ENCODE results near the gene CBFA2T3. TPM values are rescaled to one million over a fixed set of nuclear protein-coding genes. Genes with fewer than 3 reads are reported as not detected.

The CBFA2T3 gene
- total and polyA plus RNA-seq, 2 of the 8 experiments (the other 6 are each of a cell fraction or from before 2014, with no cell fraction given), result 0.51 to 1.3 TPM

DNA sequence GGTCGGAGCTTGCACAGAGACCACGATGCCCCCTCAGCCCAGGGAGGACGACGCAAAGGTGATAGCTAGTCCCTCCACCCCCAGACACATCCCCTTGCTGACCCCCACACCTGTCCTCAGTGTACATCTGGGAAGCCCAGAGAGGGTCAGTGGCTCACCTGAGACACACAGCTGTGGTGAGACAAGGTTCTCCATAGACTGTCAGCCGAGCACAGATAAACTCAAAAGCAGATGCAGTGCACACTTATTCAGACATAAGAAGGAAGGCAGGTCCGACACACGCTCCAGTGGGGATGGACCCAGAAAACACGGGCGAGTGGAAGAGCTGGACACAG, 19.6 kb downstream of the CBFA2T3 start:
- peaks cover 0 to 2% of the 10 kb centered on the region in 2 experiments for H4K20me1 ChIP-seq (replicated peaks in 1 of 2; ENCODE audit: control insufficient read depth in 1 of 2, insufficient read depth in 2 of 2, low read length in 2 of 2)
- H3K18ac ChIP-seq (ENCODE audit: extremely low read depth, low read length), result no peak overlapping the region
- H2BK5ac ChIP-seq (ENCODE audit: low read depth, low read length), result no peak overlapping the region
- no peaks in the 10 kb centered on the region for H3K79me2 ChIP-seq (ENCODE audit: control insufficient read depth in 1 of 2, insufficient read depth in 2 of 2, low read length in 2 of 2)
- H3K23me2 ChIP-seq (ENCODE audit: low read depth, low read length), result no peaks in the 10 kb centered on the region
- no peak overlapping the region for H3K9ac ChIP-seq (replicated peaks in 1 of 4; ENCODE audit: extremely low read depth in 1 of 4, low read depth in 3 of 4, low read length in 3 of 4)
- no peak overlapping the region for H4K8ac ChIP-seq (ENCODE audit: extremely low read depth, insufficient read depth, low read length)
- H3K27ac ChIP-seq (ENCODE audit: low read depth, low read length), result no peak overlapping the region
- no peak overlapping the region for H3K14ac ChIP-seq (ENCODE audit: insufficient read length)
- H3K4ac ChIP-seq (replicated peaks; ENCODE audit: insufficient read length, low read depth, low read length), result no peak overlapping the region
- CTCF ChIA-PET (ENCODE audit: partially characterized antibody), result interaction anchor here (1.6 kb wide), 1 partner anchor 8 kb away, joined by 5 read pairs; no protein-coding TSS in a partner anchor
- no peak overlapping the region for H4K5ac ChIP-seq (ENCODE audit: insufficient read length, low read depth, low read length)
- H2BK15ac ChIP-seq (ENCODE audit: low read length), result no peak overlapping the region
- POLR2A ChIA-PET (ENCODE audit: partially characterized antibody), result interaction anchor here (0.6 kb wide), 1 partner anchor 503 kb away, joined by 3 read pairs; no protein-coding TSS in a partner anchor
- DNase-seq (ENCODE audit: low read depth in 1 of 2, low spot score in 2 of 2) (no peak), FAIRE-seq (no peak)
- no peak overlapping the region for H3K56ac ChIP-seq (replicated peaks; ENCODE audit: insufficient read length, low read depth, low read length)
- no peak overlapping the region for H3K4me3 ChIP-seq (ENCODE audit: extremely low read depth in 1 of 4, insufficient read depth in 2 of 4, low read depth in 3 of 4, low read length in 4 of 4)
- H2BK120ac ChIP-seq (replicated peaks; ENCODE audit: low read depth, low read length), result no peak overlapping the region
- WGBS, 2 experiments (ENCODE audit: extremely low coverage in 1 of 2, insufficient coverage in 1 of 2, insufficient read length in 1 of 2, insufficient replicate concordance in 2 of 2, low coverage in 1 of 2, low lambda C conversion rate in 2 of 2, missing lambda C conversion rate in 1 of 2), result 93% methylated on average over 8 of the region's 9 CpGs; no CpG with 5 or more reads in 1 of the 2 experiments
- no peaks in the 10 kb centered on the region; a peak in 1 of 4 replicates for H3K9me3 ChIP-seq (ENCODE audit: insufficient read depth in 2 of 2, low read depth in 1 of 2, low read length in 1 of 2)
- H2BK12ac ChIP-seq (ENCODE audit: low read depth, low read length), result no peak overlapping the region
- H3K4me1 ChIP-seq (replicated peaks in 1 of 4; ENCODE audit: control insufficient read depth in 3 of 4, insufficient read depth in 4 of 4, low read length in 3 of 4), result no peaks in the 10 kb centered on the region
- no peaks in the 10 kb centered on the region for H3K79me1 ChIP-seq (ENCODE audit: low read depth, low read length)
- no peak overlapping the region for H4K91ac ChIP-seq (replicated peaks; ENCODE audit: insufficient read length, low read length)
- no peak overlapping the region for H2AK5ac ChIP-seq (ENCODE audit: low read depth, low read length)
- H2BK20ac ChIP-seq (ENCODE audit: low read length), result no peak overlapping the region
- H3K27me3 ChIP-seq (replicated peaks in 1 of 4; ENCODE audit: control insufficient read depth in 3 of 4, extremely low read depth in 1 of 4, insufficient read depth in 3 of 4, low read length in 3 of 4), result no peaks in the 10 kb centered on the region
- no peak overlapping the region for H3K4me2 ChIP-seq (ENCODE audit: insufficient read depth in 1 of 2, low read depth in 2 of 2, low read length in 2 of 2)
- no peak overlapping the region for H2AFZ ChIP-seq (ENCODE audit: low read length)
- TF ChIP-seq SP4 (IDR thresholded peaks at IDR 0.05; ENCODE audit: low read length), result no peak
- TF ChIP-seq MAX (IDR thresholded peaks at IDR 0.05), result no peak
- TF ChIP-seq POLR2AphosphoS5 (IDR thresholded peaks at IDR 0.05; ENCODE audit: low read depth, low read length), result no peak
- no peak for TF ChIP-seq SIX5 (IDR thresholded peaks at IDR 0.05; ENCODE audit: low read depth, low read length)
- TF ChIP-seq SP1 (IDR thresholded peaks at IDR 0.05; ENCODE audit: low read depth, low read length), result no peak
- TF ChIP-seq BCL11A (IDR thresholded peaks at IDR 0.05; ENCODE audit: low read depth in 2 of 2, low read length in 2 of 2), result no peak
- TF ChIP-seq RAD21 (IDR thresholded peaks at IDR 0.05 in 1 of 2, conservative IDR thresholded peaks at IDR 0.05 in 1 of 2; ENCODE audit: low read depth in 2 of 2, low read length in 2 of 2), result no peak
- TF ChIP-seq TAF7 (optimal IDR thresholded peaks at IDR 0.05; ENCODE audit: borderline replicate concordance, low read depth, low read length), result no peak
- TF ChIP-seq EGR1 (IDR thresholded peaks at IDR 0.05; ENCODE audit: borderline replicate concordance, low read depth, low read length), result no peak
- no peak overlapping the region for H3K23ac ChIP-seq (ENCODE audit: insufficient read length)
- no peaks in the 10 kb centered on the region for H3K36me3 ChIP-seq (ENCODE audit: control insufficient read depth in 2 of 4, insufficient read depth in 4 of 4, low read length in 3 of 4)
